ENCODE measurements around the gene CSTA.
A peak's percentile ranks its signal among the peaks of the same experiment; 100 is the strongest.

CSTA gene

GRCh38 chr3:122325769-122326168 is 721 bp downstream of the CSTA start:
- FAIRE-seq = no peak
- DNase-seq (ENCODE audit: insufficient read length) = no peak
- TF ChIP-seq TAF1 (IDR thresholded peaks at IDR 0.05; ENCODE audit: borderline replicate concordance, low read depth, low read length) (no peak), POLR2AphosphoS5 (IDR thresholded peaks at IDR 0.05; ENCODE audit: low read depth, low read length) (no peak), POLR2A (IDR thresholded peaks at IDR 0.05; ENCODE audit: low read depth, low read length) (no peak)

GRCh38 chr3:122331886-122332285 is 6.8 kb downstream of the CSTA start:
- FAIRE-seq = no peak
- no peak for DNase-seq (ENCODE audit: insufficient read length)
- TF ChIP-seq TAF1 (IDR thresholded peaks at IDR 0.05; ENCODE audit: borderline replicate concordance, low read depth, low read length) = no peak
- no peak for TF ChIP-seq POLR2A (IDR thresholded peaks at IDR 0.05; ENCODE audit: low read depth, low read length)
- no peak for TF ChIP-seq POLR2AphosphoS5 (IDR thresholded peaks at IDR 0.05; ENCODE audit: low read depth, low read length)

GRCh38 chr3:122332551-122332950 is 7.5 kb downstream of the CSTA start:
- no peak for TF ChIP-seq TAF1 (IDR thresholded peaks at IDR 0.05; ENCODE audit: borderline replicate concordance, low read depth, low read length)
- DNase-seq (ENCODE audit: insufficient read length) = no peak
- no peak for FAIRE-seq

- TF ChIP-seq TAF1 (IDR thresholded peaks at IDR 0.05; ENCODE audit: borderline replicate concordance, low read depth, low read length) (no peak), POLR2AphosphoS5 (IDR thresholded peaks at IDR 0.05; ENCODE audit: low read depth, low read length) (no peak), POLR2A (IDR thresholded peaks at IDR 0.05; ENCODE audit: low read depth, low read length) (no peak)
- FAIRE-seq (no peak), DNase-seq (ENCODE audit: insufficient read length) (no peak)
These were observed 17.8 kb downstream of the CSTA start for GRCh38 chr3:122342803-122343202.

- DNase-seq (ENCODE audit: insufficient read length) (no peak), FAIRE-seq (peak; percentile 17)
- TF ChIP-seq POLR2A (IDR thresholded peaks at IDR 0.05; ENCODE audit: low read depth, low read length) = no peak
- TF ChIP-seq TAF1 (IDR thresholded peaks at IDR 0.05; ENCODE audit: borderline replicate concordance, low read depth, low read length) = no peak
- no peak for TF ChIP-seq POLR2AphosphoS5 (IDR thresholded peaks at IDR 0.05; ENCODE audit: low read depth, low read length)
These were observed 18.6 kb downstream of the CSTA start for GRCh38 chr3:122343654-122344053.

- TF ChIP-seq POLR2A (IDR thresholded peaks at IDR 0.05; ENCODE audit: low read depth, low read length) = no peak
- TF ChIP-seq POLR2AphosphoS5 (IDR thresholded peaks at IDR 0.05; ENCODE audit: low read depth, low read length) = no peak
- TF ChIP-seq TAF1 (IDR thresholded peaks at IDR 0.05; ENCODE audit: borderline replicate concordance, low read depth, low read length) = no peak
- no peak for DNase-seq (ENCODE audit: insufficient read length)
- no peak for FAIRE-seq
These were observed 24.1 kb downstream of the CSTA start for GRCh38 chr3:122349171-122349570.

GRCh38 chr3:122350814-122351418 is 25.9 kb downstream of the CSTA start:
- FAIRE-seq = no peak
- no peak for DNase-seq (ENCODE audit: insufficient read length)
- no peak for TF ChIP-seq POLR2A (IDR thresholded peaks at IDR 0.05; ENCODE audit: low read depth, low read length)
- no peak for TF ChIP-seq POLR2AphosphoS5 (IDR thresholded peaks at IDR 0.05; ENCODE audit: low read depth, low read length)
- TF ChIP-seq TAF1 (IDR thresholded peaks at IDR 0.05; ENCODE audit: borderline replicate concordance, low read depth, low read length) = no peak

- DNase-seq (ENCODE audit: insufficient read length) (no peak), FAIRE-seq (no peak)
- TF ChIP-seq POLR2A (IDR thresholded peaks at IDR 0.05; ENCODE audit: low read depth, low read length) (no peak), TAF1 (IDR thresholded peaks at IDR 0.05; ENCODE audit: borderline replicate concordance, low read depth, low read length) (no peak), POLR2AphosphoS5 (IDR thresholded peaks at IDR 0.05; ENCODE audit: low read depth, low read length) (no peak)
These were observed 26.6 kb downstream of the CSTA start for GRCh38 chr3:122351612-122352011.

GRCh38 chr3:122353215-122353614 is 28.2 kb downstream of the CSTA start:
- no peak for DNase-seq (ENCODE audit: insufficient read length)
- no peak for TF ChIP-seq POLR2A (IDR thresholded peaks at IDR 0.05; ENCODE audit: low read depth, low read length)
- no peak for FAIRE-seq

- TF ChIP-seq POLR2AphosphoS5 (IDR thresholded peaks at IDR 0.05; ENCODE audit: low read depth, low read length) = no peak
- TF ChIP-seq TAF1 (IDR thresholded peaks at IDR 0.05; ENCODE audit: borderline replicate concordance, low read depth, low read length) = no peak
- no peak for TF ChIP-seq POLR2A (IDR thresholded peaks at IDR 0.05; ENCODE audit: low read depth, low read length)
- FAIRE-seq (no peak), DNase-seq (ENCODE audit: insufficient read length) (no peak)
These were observed 28.9 kb downstream of the CSTA start for GRCh38 chr3:122353893-122354401.

GRCh38 chr3:122355612-122356011 is 30.6 kb downstream of the CSTA start:
- no peak for FAIRE-seq
- TF ChIP-seq POLR2A (IDR thresholded peaks at IDR 0.05; ENCODE audit: low read depth, low read length) (no peak), POLR2AphosphoS5 (IDR thresholded peaks at IDR 0.05; ENCODE audit: low read depth, low read length) (no peak), TAF1 (IDR thresholded peaks at IDR 0.05; ENCODE audit: borderline replicate concordance, low read depth, low read length) (no peak)

GRCh38 chr3:122356402-122356801 is 31.4 kb downstream of the CSTA start:
- TF ChIP-seq TAF1 (IDR thresholded peaks at IDR 0.05; ENCODE audit: borderline replicate concordance, low read depth, low read length) = no peak
- no peak for TF ChIP-seq POLR2AphosphoS5 (IDR thresholded peaks at IDR 0.05; ENCODE audit: low read depth, low read length)
- no peak for TF ChIP-seq POLR2A (IDR thresholded peaks at IDR 0.05; ENCODE audit: low read depth, low read length)
- FAIRE-seq (peak; percentile 68), DNase-seq (ENCODE audit: insufficient read length) (no peak)

More at GRCh38 chr3:122355612-122356011, 30.6 kb downstream of the CSTA start:
- no peak for DNase-seq (ENCODE audit: insufficient read length)
